Lower leg skin (tissue), 4 donors: ENCODE results near the gene UQCR10. TPM values are rescaled to one million over a fixed set of nuclear protein-coding genes. Genes with fewer than 3 reads are reported as not detected.

ENCODE experiments used
- DNase-seq, 2 donors: peaks; one replicate each; pipeline ENCODE4 v3.0.0-alpha.2; 2019; ENCODE audit warnings: low spot score in 2 of 2
- H3K4me3 ChIP-seq: fragments of 200-600 bp; sonication (generic); 2 replicates; pipeline ENCODE4 v1.5.1; 2017; ENCODE audit warnings: mild to moderate bottlenecking, low read depth; ENCODE audit not compliant: poor library complexity, severe bottlenecking
- POLR2A ChIP-seq, 2 donors: fragments of 450-650 bp; IDR thresholded peaks; one replicate each; pipeline ENCODE4 v1.6.1; 2016 to 2017; ENCODE audit warnings: antibody characterized with exemption in 2 of 2, mild to moderate bottlenecking in 1 of 2, moderate library complexity in 1 of 2
- WGBS, 2 donors: methylation state at CpG; one replicate each; pipeline ENCODE4 v1.1.5; 2018; 5-methylcytosine and 5-hydroxymethylcytosine counted together
- intact Hi-C: fragments of 100-400 bp; cut with DNase I; formaldehyde crosslinking; loops from one replicate; pipeline ENCODE4 v1.15.0; 2023; ENCODE audit warnings: low total_unique reads
- total RNA-seq, 4 donors: library from RNA; depleted of rRNA; stranded (reverse); fragments of >200 nt; gene quantifications; one replicate each; pipeline ENCODE4 v1.1.0, GENCODE V29; 2016
- TF ChIP-seq, protein P1 (sequence below), 3 donors: fragments of 450-650 bp; IDR thresholded peaks; one replicate each; pipeline ENCODE4 v1.5.1; 2016; ENCODE audit warnings: antibody characterized with exemption in 3 of 3, mild to moderate bottlenecking in 3 of 3, moderate library complexity in 2 of 3

UQCR10 gene
- total RNA-seq, 4 donors from 2014 or later: 23.1 to 65.8 (median 44.3) TPM

DNA sequence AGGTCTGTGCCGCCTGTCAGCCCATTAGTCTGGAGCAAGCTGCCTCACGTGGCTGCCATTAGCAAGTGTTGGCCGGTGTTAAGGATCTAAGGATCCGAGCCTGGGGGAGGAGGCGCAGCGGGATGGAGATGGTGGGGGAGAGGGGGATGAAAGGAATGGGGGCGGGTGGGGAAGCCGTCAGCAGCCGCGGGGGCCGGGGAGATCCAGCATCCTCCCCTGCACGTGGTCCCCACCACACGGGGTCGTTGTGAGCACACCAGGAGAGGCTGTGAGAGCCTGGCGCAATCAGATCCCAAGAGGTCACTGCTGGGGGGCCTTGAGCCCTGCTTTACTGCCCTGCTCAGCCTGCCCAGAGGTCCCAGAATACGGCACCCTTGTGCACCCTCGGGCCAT, 40.0 kb upstream of the UQCR10 start:
- DNase-seq: no peak
- TF ChIP-seq POLR2A (IDR thresholded peaks at IDR 0.05): no peak
- TF ChIP-seq, protein P1, sequence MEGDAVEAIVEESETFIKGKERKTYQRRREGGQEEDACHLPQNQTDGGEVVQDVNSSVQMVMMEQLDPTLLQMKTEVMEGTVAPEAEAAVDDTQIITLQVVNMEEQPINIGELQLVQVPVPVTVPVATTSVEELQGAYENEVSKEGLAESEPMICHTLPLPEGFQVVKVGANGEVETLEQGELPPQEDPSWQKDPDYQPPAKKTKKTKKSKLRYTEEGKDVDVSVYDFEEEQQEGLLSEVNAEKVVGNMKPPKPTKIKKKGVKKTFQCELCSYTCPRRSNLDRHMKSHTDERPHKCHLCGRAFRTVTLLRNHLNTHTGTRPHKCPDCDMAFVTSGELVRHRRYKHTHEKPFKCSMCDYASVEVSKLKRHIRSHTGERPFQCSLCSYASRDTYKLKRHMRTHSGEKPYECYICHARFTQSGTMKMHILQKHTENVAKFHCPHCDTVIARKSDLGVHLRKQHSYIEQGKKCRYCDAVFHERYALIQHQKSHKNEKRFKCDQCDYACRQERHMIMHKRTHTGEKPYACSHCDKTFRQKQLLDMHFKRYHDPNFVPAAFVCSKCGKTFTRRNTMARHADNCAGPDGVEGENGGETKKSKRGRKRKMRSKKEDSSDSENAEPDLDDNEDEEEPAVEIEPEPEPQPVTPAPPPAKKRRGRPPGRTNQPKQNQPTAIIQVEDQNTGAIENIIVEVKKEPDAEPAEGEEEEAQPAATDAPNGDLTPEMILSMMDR (IDR thresholded peaks at IDR 0.05): no peak
- intact Hi-C loops: no loop called here
- WGBS, 2 donors: 9 to 11% methylated on average over 15 of the region's 17 CpGs
- H3K4me3 ChIP-seq: no peak overlapping the region

DNA sequence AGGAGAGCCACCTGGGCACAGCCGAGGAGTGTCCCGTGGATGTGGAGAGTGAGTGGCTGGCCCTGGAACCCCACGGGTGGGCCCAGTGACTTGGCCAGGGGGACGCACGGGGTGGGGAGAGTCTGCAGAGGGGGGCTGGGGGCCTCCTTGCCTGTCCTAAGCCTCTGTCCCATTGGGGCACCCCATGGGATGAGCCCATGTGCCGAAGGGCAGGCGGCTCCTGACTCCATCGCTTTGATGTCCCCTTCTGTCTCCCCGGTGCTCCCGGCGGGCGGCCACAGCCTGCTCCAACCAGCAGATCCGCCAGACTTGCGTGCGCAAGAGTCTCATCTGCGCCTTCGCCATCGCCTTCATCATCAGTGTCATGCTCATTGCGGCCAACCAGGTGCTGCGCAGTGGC, 38.0 kb upstream of the UQCR10 start:
- TF ChIP-seq, protein P1 (IDR thresholded peaks at IDR 0.05): no peak
- no peak for TF ChIP-seq POLR2A (IDR thresholded peaks at IDR 0.05)
- 92 to 94% methylated on average over 17 to 20 of the region's 20 CpGs for WGBS, 2 donors
- H3K4me3 ChIP-seq: no peak overlapping the region
- intact Hi-C loops: no loop called here
- no peak for DNase-seq

DNA sequence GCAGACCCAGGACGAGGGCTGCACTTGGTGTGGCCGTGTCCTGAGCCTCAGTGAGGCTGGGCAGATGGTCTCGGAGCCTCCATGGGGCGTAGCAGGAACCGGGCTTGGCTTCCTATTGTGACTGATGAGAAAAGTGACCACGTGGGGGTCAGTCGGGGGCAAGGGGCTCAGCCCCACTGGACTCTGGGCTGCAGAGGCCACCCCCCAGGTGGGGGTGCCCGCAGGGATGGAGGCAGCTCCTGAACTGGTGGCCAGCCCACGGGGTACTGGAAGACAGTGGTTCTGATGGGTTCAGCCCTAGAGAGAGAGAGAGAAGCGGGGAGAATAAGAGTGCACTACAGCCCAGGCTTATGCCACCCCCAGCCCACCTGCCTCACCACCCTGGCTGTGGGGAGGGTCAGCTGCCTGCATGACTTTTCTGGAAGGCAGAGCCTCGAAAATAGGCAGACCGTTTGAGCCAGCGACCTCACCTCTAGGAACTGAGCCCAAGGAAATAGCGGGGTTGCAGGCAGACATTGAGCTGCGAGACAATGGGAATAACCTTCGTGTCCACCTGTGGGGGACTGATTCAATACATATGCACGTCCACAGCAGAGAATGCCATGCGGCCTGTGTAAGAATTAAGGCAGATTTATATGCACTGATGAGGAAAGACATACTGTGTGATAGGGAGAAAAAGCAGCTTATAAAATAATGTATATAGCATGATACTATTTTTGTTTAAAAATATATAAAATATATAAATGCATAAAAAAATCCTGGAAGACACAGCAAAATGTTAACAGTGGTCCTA, 35.9 kb upstream of the UQCR10 start:
- WGBS, 2 donors: 85 to 90% methylated on average over 18 of the region's 18 CpGs
- no peak for TF ChIP-seq POLR2A (IDR thresholded peaks at IDR 0.05)
- TF ChIP-seq, protein P1 (IDR thresholded peaks at IDR 0.05): no peak
- intact Hi-C loops: no loop called here

DNA sequence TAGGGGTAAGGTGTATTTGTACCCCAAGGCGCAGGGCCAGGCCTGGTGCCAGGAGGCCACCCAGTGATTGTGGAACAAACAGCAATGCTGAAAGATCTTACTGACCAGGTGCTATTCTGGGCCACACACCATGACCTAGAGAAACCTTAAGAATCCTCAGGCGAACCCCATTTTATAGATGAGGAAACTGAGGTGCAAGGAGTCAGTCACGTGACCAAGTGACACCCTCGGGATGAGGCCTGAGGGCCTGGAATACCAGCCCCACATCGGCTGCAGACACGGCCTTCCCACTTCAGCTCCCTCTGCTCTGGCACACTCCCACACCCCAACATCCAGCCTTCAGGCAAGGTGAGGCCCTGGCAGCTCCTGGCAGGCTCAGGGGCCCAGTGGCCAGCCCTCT, 34.3 kb upstream of the UQCR10 start:
- H3K4me3 ChIP-seq: no peak overlapping the region
- TF ChIP-seq POLR2A (IDR thresholded peaks at IDR 0.05): no peak
- TF ChIP-seq, protein P1 (IDR thresholded peaks at IDR 0.05): no peak
- DNase-seq: no peak
- intact Hi-C loops: no loop called here
- 50 to 56% methylated on average over 6 of the region's 6 CpGs for WGBS, 2 donors

More for the DNA sequence above, 35.9 kb upstream of the UQCR10 start:
- DNase-seq: no peak
- H3K4me3 ChIP-seq: no peak overlapping the region

DNA sequence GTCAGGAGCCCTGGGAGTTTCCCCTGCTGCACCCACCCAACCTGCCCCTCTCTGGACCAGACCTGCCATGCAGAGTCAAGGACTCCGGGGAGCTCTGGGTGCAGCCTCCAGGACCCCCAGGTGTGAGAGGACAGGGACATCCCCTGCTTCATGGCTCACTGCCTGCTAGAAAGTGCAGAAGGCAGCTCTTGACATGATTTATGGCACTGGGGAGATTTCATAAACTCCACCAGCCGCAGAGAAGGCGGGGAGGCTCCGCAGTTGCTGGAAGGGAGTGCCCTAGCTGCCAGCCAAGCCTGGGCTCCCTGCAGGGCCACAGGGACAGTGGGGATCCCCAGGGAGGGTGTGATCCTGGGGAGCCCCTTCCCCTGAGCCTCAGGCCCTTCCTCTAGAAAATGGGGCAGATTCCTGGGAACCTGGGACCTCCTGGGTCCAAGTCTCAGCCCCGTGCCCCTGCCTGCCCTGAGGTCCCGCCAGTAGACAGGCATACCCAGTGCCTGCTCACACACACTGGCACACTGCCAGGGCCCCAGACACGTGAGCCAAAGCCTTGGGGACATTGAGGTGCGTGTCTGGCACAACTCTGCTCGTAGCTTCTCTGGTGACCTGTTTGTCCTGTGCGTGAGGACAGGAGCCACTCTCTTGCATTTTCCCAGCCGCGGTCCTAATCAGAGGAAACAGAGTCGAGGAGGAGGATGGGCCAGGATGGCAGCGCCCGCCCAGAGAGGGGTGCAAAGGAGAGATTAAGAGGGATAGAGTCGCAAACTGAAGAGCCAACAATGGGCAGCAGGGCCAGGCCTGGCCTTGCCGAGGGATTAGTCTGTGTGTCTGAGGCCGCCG, 33.6 kb upstream of the UQCR10 start:
- TF ChIP-seq, protein P1 (IDR thresholded peaks at IDR 0.05): no peak
- no peak for TF ChIP-seq POLR2A (IDR thresholded peaks at IDR 0.05)

More for the DNA sequence above, 33.6 kb upstream of the UQCR10 start:
- peak in 1 of 2 donors; percentile 34 for DNase-seq
- no peak overlapping the region for H3K4me3 ChIP-seq
- WGBS, 2 donors: 52 to 53% methylated on average over 15 to 19 of the region's 19 CpGs
- intact Hi-C loops: no loop called here
